HG03439 (cell line): ENCODE measurements around the gene ZSCAN5C.
"Not testable (repeated sequence)": the region's sequence is repeated elsewhere in the genome, so short reads cannot be mapped to it uniquely, and the experiment has no call there.

Experiments used
- ATAC-seq: cut with Tn5 transposase; IDR thresholded peaks from one replicate; pipeline ENCODE4 v1.9.1; 2021; ENCODE audit warnings: mild to moderate bottlenecking, moderate library complexity; ENCODE audit not compliant: unreplicated experiment

The ZSCAN5C gene

DNA sequence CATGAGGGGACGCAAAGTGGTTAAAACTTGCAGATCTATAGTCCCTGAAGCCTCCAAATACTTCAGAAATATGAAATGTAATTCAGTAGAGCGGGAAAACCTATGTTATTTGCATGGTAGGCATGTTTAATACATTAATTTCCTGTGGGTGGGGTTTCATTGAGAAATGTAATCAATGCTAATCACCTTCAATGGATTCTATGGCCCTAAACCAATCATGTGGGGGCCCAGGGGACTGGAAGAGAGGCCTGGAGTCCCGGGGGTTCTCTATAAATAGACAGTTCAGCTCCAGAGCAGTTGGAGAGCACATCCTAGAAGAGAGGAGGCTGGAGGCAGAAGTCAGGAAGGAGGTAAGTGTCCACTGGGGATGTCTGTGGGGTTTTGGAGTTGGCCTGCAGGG, at the start of gene ZSCAN5C:
TSS of gene ZSCAN5C (plus strand) at position 301 of the 400 bp plus-strand sequence. CDS start 3,641 bp downstream, outside the sequence.
- no peak for ATAC-seq

DNA sequence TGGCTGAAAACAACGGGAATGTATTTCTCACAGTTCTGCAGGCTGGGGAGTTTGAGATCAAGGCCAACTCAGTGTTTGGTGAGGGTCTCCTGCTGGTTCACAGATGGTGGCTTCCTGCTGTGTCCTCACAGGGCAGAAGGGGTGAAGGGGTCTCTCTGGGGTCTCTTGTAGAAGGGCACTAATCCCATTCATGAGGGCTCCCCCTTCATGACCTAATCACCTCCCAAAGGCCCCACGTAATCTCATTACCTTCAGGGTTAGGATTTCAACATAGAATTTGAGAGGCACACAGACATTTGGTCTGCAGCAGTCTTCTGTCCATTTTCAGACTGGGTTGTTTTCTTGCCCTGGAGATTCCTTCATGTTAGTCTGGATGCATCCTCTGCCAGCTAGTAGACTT, 49.4 kb upstream of the ZSCAN5C start:
- no peak for ATAC-seq

GRCh38 chr19:56153507-56153906, 48.6 kb upstream of the ZSCAN5C start:
- no peak for ATAC-seq

DNA sequence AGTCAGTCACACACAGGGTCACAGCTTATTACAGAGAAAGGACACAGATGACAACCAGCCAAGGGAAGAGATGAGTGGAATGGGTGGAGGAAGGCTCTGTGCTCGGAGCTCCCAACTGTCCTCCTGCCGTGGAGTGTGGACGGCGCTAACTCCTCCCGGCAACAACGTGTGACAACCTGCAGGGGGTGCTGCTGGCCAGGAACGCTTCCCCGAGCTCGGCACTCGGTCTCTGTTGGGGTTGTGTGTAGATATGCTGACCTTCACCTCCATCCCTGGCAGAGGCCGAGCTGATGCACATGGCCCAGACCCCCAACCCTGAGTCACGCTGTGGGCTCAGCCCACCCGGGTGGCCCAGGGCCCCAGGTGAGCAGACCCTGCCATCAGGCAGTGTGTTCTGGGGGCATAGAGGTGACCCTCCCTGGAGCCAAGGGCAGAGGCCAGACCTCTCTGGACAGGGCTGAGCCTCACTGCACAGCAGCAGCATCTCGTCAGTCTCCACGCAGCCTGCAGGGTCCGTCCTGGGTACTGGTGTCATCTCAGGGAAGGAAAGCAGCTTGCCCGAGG, 46.9 kb upstream of the ZSCAN5C start:
- ATAC-seq = no peak

- ATAC-seq = no peak
Measured at GRCh38 chr19:56156768-56157167, 45.3 kb upstream of the ZSCAN5C start.

DNA sequence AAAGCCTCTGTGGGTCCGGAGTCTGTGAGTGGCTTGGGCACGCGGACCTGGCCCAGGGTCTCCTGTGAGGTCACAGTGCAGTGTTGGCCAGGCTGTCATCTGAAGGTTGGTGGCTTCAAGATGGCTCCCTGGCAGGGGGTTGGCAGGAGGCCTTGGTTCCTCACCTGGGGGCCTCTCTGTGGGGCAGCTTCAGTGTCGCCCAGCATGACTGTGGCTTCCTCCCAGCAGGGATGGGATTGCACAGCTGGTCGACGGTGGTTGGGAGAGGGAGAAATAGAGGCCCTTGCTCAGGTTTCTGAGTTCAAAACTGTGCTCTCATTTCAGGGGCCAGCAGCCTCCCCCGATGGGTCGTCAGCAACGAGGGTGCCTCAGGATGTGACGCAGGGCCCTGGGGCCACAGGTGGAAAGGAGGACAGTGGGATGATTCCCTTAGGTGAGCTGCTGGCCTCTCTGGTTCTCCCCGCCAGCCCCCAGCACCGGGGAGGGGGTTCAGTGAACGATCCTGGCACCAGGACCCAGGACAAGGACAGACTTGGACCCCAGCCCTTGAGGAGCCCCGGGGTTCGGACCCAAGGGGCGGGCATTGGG, 43.8 kb upstream of the ZSCAN5C start:
- no peak for ATAC-seq

GRCh38 chr19:56159009-56159559, 43.0 kb upstream of the ZSCAN5C start:
- ATAC-seq = no peak

DNA sequence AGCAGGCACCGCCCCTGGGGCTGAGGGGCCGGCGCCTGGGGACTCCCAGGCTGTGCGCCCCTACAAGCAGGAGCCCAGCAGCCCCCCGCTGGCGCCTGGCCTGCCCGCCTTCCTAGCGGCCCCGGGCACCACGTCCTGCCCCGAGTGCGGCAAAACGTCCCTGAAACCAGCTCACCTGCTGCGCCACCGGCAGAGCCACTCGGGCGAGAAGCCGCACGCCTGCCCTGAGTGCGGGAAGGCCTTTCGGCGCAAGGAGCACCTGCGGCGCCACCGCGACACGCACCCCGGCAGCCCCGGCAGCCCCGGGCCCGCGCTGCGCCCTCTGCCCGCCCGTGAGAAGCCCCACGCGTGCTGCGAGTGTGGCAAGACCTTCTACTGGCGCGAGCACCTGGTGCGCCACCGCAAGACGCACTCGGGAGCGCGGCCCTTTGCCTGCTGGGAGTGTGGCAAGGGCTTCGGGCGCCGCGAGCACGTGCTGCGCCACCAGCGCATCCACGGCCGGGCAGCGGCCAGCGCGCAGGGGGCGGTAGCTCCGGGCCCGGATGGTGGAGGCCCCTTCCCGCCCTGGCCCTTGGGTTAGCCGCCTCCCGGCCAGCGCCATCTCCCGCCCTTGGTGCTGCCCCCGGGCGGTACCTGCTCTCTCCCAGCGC, 42.3 kb upstream of the ZSCAN5C start:
- ATAC-seq = no peak

GRCh38 chr19:56161534-56161933, 40.5 kb upstream of the ZSCAN5C start:
- ATAC-seq = no peak

GRCh38 chr19:56162258-56162657, 39.8 kb upstream of the ZSCAN5C start:
- ATAC-seq = no peak

- no peak for ATAC-seq
Measured at GRCh38 chr19:56163097-56163496, 39.0 kb upstream of the ZSCAN5C start.

GRCh38 chr19:56167064-56167578, 35.0 kb upstream of the ZSCAN5C start:
- no peak for ATAC-seq

- no peak for ATAC-seq
Measured at GRCh38 chr19:56170261-56170660, 31.8 kb upstream of the ZSCAN5C start.

- no peak for ATAC-seq
Measured at GRCh38 chr19:56174086-56174485, 28.0 kb upstream of the ZSCAN5C start.

DNA sequence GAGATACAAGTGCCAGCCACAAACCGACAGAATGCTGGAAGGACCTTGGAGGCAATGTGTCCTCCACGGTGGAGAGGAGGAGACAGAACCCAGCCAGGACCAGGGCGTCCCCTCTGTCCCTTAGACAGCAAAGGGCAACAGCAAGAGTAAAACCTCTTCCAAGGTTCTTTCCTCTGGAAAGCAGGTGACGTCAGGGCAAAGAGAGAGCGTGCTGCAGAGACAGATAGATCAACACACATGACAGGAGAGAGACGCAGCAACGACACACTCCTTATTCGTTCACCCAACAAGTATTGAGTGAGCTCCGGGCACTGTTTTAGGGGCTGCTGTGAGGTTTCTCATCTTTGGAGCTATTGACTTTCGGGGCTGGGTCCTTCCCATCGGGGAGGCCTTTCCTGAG, 27.5 kb upstream of the ZSCAN5C start:
- ATAC-seq = no peak

- ATAC-seq = not testable (repeated sequence)
Measured at GRCh38 chr19:56175861-56176307, 26.2 kb upstream of the ZSCAN5C start, which contains the start of gene GALP. TSS of gene GALP (plus strand) at chr19:56176008. CDS start at chr19:56177109, 1,101 bp downstream.

GRCh38 chr19:56176310-56176709, 25.8 kb upstream of the ZSCAN5C start:
- not testable (repeated sequence) for ATAC-seq

GRCh38 chr19:56176881-56177280, 25.2 kb upstream of the ZSCAN5C start:
- ATAC-seq = no peak

DNA sequence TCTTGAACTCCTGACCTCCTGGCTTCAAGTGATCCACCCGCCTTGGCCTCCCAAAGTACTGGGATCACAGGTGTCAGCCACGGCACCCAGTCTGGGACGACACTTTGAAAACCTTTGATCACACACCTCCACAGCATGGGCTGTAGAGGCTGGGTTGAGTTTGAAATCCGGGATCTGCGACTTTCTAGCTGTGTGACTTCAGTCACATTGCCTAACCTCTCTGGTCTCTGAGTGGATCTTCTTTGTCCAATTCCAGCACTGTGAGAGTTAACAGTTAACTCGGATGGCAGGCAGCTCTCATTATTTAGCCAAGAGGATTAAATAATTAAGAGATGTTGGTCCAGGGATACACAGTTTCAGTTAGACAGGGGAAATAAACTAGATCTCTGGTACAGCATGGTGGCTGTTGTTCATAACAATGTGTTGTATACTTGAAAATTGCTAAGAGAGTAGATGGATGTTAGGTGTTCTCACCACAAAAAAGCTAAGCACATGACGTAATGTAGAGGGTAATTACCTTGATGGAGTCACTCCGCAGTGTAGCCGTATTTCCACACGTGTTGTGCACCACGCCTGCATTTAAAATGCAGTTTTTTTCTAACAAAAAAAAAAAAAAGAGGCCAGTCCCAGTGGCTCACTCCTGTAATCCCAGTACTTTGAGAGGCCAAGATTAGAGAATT, 24.4 kb upstream of the ZSCAN5C start:
- ATAC-seq = no peak

DNA sequence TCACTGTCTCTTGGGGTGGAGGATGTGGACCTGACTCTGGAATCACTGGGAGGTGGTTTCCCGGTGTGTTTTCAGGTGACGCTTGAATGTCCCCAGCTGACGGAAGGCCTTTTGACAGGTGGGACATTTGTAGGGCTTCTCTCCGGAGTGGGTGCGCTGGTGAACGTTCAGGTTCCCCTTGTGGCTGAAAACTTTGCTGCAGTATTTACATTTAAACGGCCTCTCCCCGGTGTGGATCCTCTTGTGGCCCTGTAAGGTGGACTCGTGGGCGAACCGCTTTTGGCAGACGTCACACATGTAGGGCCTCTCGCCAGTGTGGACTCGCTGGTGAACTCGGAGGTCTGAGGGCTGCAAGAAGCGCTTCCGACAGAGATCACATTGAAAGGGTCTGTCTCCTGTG, 12.3 kb upstream of the ZSCAN5C start:
- ATAC-seq = no peak

GRCh38 chr19:56191115-56191514, 11.0 kb upstream of the ZSCAN5C start:
- ATAC-seq = no peak
